NCI-H128 (cell line): ENCODE data around the gene SLC25A22.

ENCODE experiments used
- DNase-seq: peaks from one replicate; lab custom pipeline; 2025; ENCODE audit not compliant: unreplicated experiment; lab: John Stamatoyannopoulos, UW

The SLC25A22 gene

GRCh38 chr11:760236-760635 is 37.8 kb downstream of the SLC25A22 start:
- no peak for DNase-seq

GRCh38 chr11:749731-750130 is 48.4 kb downstream of the SLC25A22 start:
- no peak for DNase-seq

- no peak for DNase-seq
Measured at GRCh38 chr11:748007-748359, 50.1 kb downstream of the SLC25A22 start.

GRCh38 chr11:747158-748006 is 50.7 kb downstream of the SLC25A22 start, which contains the start of gene TALDO1:
Gene TALDO1 (plus strand): TSS chr11:747464. CDS start chr11:747482, 18 bp downstream.
- DNase-seq, result peak; percentile 85

GRCh38 chr11:746289-747157 is 51.6 kb downstream of the SLC25A22 start:
- no peak for DNase-seq

- DNase-seq, result no peak
Measured at GRCh38 chr11:745428-745827, 52.7 kb downstream of the SLC25A22 start.

- no peak for DNase-seq
Measured at GRCh38 chr11:742571-743201, 55.4 kb downstream of the SLC25A22 start.

GRCh38 chr11:742156-742546 is 55.9 kb downstream of the SLC25A22 start:
- DNase-seq, result no peak
